GM12872 (cell line): ENCODE measurements around the gene SHC2.

Experiments
- TF ChIP-seq, protein P1 (sequence below): IDR thresholded peaks from 3 replicates; pipeline ENCODE4 v1.5.1; 2011; ENCODE audit warnings: low read depth, mild to moderate bottlenecking, low read length, moderate library complexity; ENCODE audit not compliant: insufficient read depth

SHC2 gene

GRCh38 chr19:367963-368629 is 92.7 kb downstream of the SHC2 start:
- TF ChIP-seq, protein P1, sequence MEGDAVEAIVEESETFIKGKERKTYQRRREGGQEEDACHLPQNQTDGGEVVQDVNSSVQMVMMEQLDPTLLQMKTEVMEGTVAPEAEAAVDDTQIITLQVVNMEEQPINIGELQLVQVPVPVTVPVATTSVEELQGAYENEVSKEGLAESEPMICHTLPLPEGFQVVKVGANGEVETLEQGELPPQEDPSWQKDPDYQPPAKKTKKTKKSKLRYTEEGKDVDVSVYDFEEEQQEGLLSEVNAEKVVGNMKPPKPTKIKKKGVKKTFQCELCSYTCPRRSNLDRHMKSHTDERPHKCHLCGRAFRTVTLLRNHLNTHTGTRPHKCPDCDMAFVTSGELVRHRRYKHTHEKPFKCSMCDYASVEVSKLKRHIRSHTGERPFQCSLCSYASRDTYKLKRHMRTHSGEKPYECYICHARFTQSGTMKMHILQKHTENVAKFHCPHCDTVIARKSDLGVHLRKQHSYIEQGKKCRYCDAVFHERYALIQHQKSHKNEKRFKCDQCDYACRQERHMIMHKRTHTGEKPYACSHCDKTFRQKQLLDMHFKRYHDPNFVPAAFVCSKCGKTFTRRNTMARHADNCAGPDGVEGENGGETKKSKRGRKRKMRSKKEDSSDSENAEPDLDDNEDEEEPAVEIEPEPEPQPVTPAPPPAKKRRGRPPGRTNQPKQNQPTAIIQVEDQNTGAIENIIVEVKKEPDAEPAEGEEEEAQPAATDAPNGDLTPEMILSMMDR: no peak

GRCh38 chr19:367561-367960 is 93.3 kb downstream of the SHC2 start:
- TF ChIP-seq, protein P1: no peak

DNA sequence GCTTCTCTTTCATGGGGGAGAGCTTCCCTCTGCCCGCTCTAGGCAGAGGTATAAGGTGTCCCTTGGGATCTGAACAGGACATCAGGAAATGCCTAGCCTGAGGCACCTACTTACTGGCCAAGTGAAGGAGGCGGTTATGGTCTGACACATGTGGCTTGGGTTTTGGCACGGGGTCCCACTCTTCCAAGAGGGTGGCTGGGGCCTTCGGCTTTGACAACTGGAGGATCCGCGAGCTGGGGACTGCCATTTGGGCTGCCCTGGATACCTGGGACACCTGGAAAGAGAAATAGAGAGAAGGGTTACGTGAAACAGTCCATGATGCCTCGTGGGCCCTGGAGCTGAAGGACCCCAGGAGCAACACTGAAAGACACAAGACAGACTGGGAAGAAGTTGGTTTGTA is 93.9 kb downstream of the SHC2 start:
- TF ChIP-seq, protein P1: no peak
